ENCODE results near the gene KCNQ5. TPM values are rescaled to one million over a fixed set of nuclear protein-coding genes. Genes with fewer than 3 reads are reported as not detected.

KCNQ5 gene
- total and polyA plus RNA-seq, 11 donors, result 0.06 to 0.18 TPM; not detected in 9

GRCh38 chr6:73004231-73004630 lies 382.4 kb downstream of the KCNQ5 start:
- Histone ChIP-seq H3K36me3 (no peaks in the 10 kb centered on the region), H3K9me3 (no peaks in the 10 kb centered on the region), H3K27me3 (no peaks in the 10 kb centered on the region), H3K27ac (no peak overlapping the region), H3K4me1 (no peaks in the 10 kb centered on the region), H3K4me3 (no peak overlapping the region)
- TF ChIP-seq POLR2A (IDR thresholded peaks at IDR 0.05), result no peak
- ATAC-seq, result no peak
- no peak for DNase-seq
- intact Hi-C loops (cut with DNase I), result no loop called here

- no peaks in the 10 kb centered on the region for H3K27me3 ChIP-seq
- H3K4me3 ChIP-seq, result no peak overlapping the region
- H3K9me3 ChIP-seq, result no peaks in the 10 kb centered on the region
- DNase-seq, result no peak
- intact Hi-C loops (cut with DNase I), result no loop called here
- no peaks in the 10 kb centered on the region for H3K36me3 ChIP-seq
- no peak for TF ChIP-seq CTCF (IDR thresholded peaks at IDR 0.05)
- TF ChIP-seq POLR2A (IDR thresholded peaks at IDR 0.05), result no peak
- no peaks in the 10 kb centered on the region for H3K4me1 ChIP-seq
- 77 to 83% (median 79%) methylated on average over 2 of the region's 2 CpGs for WGBS, 4 donors
- ATAC-seq, result no peak
- H3K27ac ChIP-seq, result no peak overlapping the region
These were observed 383.0 kb downstream of the KCNQ5 start for GRCh38 chr6:73004861-73005260.

GRCh38 chr6:73006146-73006545 lies 384.3 kb downstream of the KCNQ5 start:
- no peaks in the 10 kb centered on the region for H3K9me3 ChIP-seq
- no peak for TF ChIP-seq POLR2A (IDR thresholded peaks at IDR 0.05)
- no peak for TF ChIP-seq CTCF (IDR thresholded peaks at IDR 0.05)
- no peak for ATAC-seq
- H3K27me3 ChIP-seq, result no peaks in the 10 kb centered on the region
- H3K4me3 ChIP-seq, result no peak overlapping the region
- 65 to 70% (median 68%) methylated on average over 2 of the region's 2 CpGs for WGBS, 4 donors
- H3K36me3 ChIP-seq, result no peaks in the 10 kb centered on the region
- intact Hi-C loops (cut with DNase I), result no loop called here
- no peak overlapping the region for H3K27ac ChIP-seq
- no peaks in the 10 kb centered on the region for H3K4me1 ChIP-seq
- no peak for DNase-seq

GRCh38 chr6:73011945-73012344 lies 390.1 kb downstream of the KCNQ5 start:
- H3K4me1 ChIP-seq, result no peaks in the 10 kb centered on the region
- intact Hi-C loops (cut with DNase I), result no loop called here

More at GRCh38 chr6:73011945-73012344, 390.1 kb downstream of the KCNQ5 start:
- no peak for ATAC-seq
- H3K4me3 ChIP-seq, result no peak overlapping the region
- 52 to 57% (median 56%) methylated on average over 3 of the region's 3 CpGs for WGBS, 4 donors
- H3K27me3 ChIP-seq, result no peaks in the 10 kb centered on the region
- H3K36me3 ChIP-seq, result no peaks in the 10 kb centered on the region
- no peak overlapping the region for H3K27ac ChIP-seq
- DNase-seq, result no peak
- TF ChIP-seq POLR2A (IDR thresholded peaks at IDR 0.05), result no peak
- no peak for TF ChIP-seq CTCF (IDR thresholded peaks at IDR 0.05)
- no peaks in the 10 kb centered on the region for H3K9me3 ChIP-seq
